Chondrocyte (in vitro differentiated cells): ENCODE data around the gene COBL. TPM values are rescaled to one million over a fixed set of nuclear protein-coding genes. Genes with fewer than 3 reads are reported as not detected.
"Not testable (repeated sequence)": the region's sequence is repeated elsewhere in the genome, so short reads cannot be mapped to it uniquely, and the experiment has no call there.

ENCODE experiments used
- DNase-seq: peaks from one replicate; pipeline ENCODE4 v3.0.0; 2021; ENCODE audit warnings: mixed read lengths, low spot score
- H3K27ac Mint-ChIP-seq: one replicate; pipeline ENCODE4 v1.8.0; 2021; ENCODE audit warnings: mild to moderate bottlenecking, moderate library complexity, mixed read lengths; ENCODE audit not compliant: unreplicated experiment
- H3K27me3 Mint-ChIP-seq: 2 replicates; pipeline ENCODE4 v1.8.0; 2021; ENCODE audit warnings: low read depth, mixed read lengths
- H3K36me3 Mint-ChIP-seq: 2 replicates; pipeline ENCODE4 v1.8.0; 2021; ENCODE audit warnings: low read depth, mixed read lengths
- H3K4me1 Mint-ChIP-seq: 2 replicates; pipeline ENCODE4 v1.8.0; 2021; ENCODE audit warnings: low read depth, mild to moderate bottlenecking, mixed read lengths
- H3K4me3 Mint-ChIP-seq: one replicate; pipeline ENCODE4 v1.8.0; 2021; ENCODE audit warnings: mild to moderate bottlenecking, moderate library complexity, mixed read lengths; ENCODE audit not compliant: unreplicated experiment
- H3K9me3 Mint-ChIP-seq: 2 replicates; pipeline ENCODE4 v1.8.0; 2021; ENCODE audit warnings: low read depth, mixed read lengths
- CTCF ChIP-seq: fragments of 200-600 bp; sonication (generic); IDR thresholded peaks from 2 replicates; pipeline ENCODE4 v1.5.0; 2021; ENCODE audit warnings: antibody characterized with exemption, mild to moderate bottlenecking, moderate library complexity
- total RNA-seq: library from RNA; stranded (reverse); gene quantifications from 3 replicates; pipeline ENCODE4 v1.2.1, GENCODE V29; 2021

COBL gene
- total RNA-seq, 1 donor from 2014 or later = 0.17 TPM

DNA sequence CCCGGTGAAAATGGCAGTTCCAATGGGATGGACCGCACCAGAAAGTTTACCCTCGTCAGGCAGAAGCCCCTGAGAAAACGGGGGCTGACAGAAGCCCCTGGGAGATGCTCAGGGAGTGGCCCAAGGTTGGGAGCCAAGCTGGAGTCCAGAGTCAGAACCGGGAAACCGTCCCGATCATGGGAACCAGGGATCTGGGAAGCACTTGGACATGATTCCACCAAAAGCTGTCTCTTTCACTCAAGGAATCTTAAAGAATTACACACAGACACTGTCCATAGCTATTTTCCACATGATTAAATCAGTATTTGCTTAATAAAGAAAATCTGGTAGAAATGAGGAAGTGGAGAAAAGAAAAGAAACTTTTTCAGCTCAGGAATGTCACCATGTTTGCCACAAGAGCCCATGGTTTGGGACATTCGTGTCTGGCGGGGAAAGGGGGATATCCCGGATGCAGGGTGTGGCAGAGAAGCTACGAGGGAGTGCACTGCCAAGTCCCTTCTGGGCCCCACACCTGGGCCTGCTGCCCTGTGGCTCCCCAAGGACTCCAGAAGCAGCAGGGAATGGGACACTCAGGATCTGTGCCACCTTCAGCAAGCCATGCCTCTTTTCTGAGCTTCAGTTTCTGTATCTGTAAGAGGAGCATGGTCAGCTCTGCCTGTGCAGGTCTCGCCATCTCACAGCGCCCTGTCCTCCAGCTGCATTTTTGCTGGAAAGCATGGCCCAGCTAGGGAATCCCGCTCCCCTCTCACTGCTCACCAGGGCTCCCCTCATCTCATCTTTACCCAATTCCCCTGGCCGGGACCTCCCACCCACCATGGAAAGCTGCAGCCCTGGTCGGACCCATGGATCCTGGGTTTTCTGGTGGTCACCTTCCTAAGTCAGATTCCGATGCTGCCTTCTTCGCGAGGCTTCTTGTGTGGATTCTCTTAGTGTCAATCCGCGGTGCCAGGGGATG lies 308.8 kb downstream of the COBL start:
- H3K4me3 Mint-ChIP-seq = no peak overlapping the region
- peaks cover 15% of the 10 kb centered on the region for H3K27me3 Mint-ChIP-seq
- no peak for DNase-seq
- H3K27ac Mint-ChIP-seq = no peak overlapping the region
- H3K9me3 Mint-ChIP-seq = no peaks in the 10 kb centered on the region
- H3K36me3 Mint-ChIP-seq = no peaks in the 10 kb centered on the region
- no peak for TF ChIP-seq CTCF
- peaks cover 13% of the 10 kb centered on the region for H3K4me1 Mint-ChIP-seq

DNA sequence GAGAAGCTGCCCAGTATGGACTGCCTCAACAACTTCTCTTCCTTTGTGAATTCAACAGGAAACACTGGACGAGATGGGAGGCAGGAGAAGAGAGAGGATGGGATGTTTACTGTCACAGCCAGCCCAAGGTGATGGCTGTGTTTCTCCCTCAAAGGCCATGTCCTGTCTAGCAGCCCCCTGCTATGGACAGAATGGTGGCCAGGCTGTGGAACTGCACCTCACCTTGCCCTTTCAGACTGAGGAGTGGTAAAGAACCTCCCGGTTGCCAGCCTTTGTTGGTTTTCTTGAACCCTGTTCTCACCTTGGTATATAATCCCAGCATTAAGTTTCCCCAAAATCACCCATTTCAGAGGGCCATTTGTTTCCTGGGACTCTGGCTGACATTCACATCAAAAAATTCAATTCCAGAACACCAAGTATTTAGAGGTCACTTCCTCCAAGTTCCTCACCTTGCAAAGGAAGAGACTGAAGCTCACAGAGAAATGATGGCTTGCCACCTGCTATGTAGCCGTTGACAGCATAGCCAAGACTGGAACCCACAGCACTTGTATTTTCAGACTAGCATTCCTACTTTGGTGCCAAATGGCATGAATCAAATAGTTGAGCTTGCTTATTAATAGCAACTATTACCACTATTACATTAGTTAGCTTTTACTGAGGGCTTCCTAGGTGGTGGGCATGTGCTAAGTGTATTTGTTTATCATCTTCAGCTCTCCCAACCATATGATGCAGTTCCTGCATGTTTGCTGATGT lies 309.9 kb downstream of the COBL start:
- DNase-seq = no peak
- H3K4me1 Mint-ChIP-seq = peaks cover 13% of the 10 kb centered on the region
- peaks cover 15% of the 10 kb centered on the region for H3K27me3 Mint-ChIP-seq
- H3K4me3 Mint-ChIP-seq = no peak overlapping the region
- H3K27ac Mint-ChIP-seq = no peak overlapping the region
- no peaks in the 10 kb centered on the region for H3K9me3 Mint-ChIP-seq
- H3K36me3 Mint-ChIP-seq = no peaks in the 10 kb centered on the region
- TF ChIP-seq CTCF = peak; percentile 10

DNA sequence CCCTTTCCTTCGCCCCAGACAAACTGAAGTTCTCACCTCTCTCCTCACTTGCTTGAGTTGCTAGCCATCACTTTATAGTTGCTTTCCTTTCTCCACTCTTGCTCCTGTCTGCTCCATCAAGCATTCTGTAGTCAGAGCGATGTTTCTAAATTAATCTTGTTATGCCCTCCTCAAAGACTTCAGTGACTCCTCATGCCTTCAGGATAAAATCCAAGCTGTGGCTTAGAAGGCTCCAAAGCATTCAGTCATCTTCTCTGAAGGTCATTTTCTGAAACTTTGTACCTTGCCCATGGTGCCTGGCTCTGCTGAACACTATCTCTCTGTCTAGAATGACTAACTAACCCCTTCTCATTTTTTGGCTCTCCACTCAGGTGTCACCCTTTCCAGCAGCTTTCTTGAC lies 311.5 kb downstream of the COBL start:
- no peaks in the 10 kb centered on the region for H3K36me3 Mint-ChIP-seq

GRCh38 chr7:51000956-51001355 lies 315.7 kb downstream of the COBL start:
- peak; percentile 48 for TF ChIP-seq CTCF
- no peaks in the 10 kb centered on the region for H3K4me1 Mint-ChIP-seq
- DNase-seq = no peak
- no peaks in the 10 kb centered on the region for H3K36me3 Mint-ChIP-seq
- no peak overlapping the region for H3K27ac Mint-ChIP-seq
- H3K27me3 Mint-ChIP-seq = peaks cover 13% of the 10 kb centered on the region
- no peak overlapping the region for H3K4me3 Mint-ChIP-seq
- peaks cover 3% of the 10 kb centered on the region for H3K9me3 Mint-ChIP-seq

More for the DNA sequence above, 311.5 kb downstream of the COBL start:
- Mint-ChIP-seq H3K27me3 (peaks cover 15% of the 10 kb centered on the region), H3K4me1 (peaks cover 10% of the 10 kb centered on the region), H3K4me3 (no peak overlapping the region), H3K9me3 (peaks cover 3% of the 10 kb centered on the region), H3K27ac (no peak overlapping the region)
- no peak for TF ChIP-seq CTCF
- DNase-seq = no peak

DNA sequence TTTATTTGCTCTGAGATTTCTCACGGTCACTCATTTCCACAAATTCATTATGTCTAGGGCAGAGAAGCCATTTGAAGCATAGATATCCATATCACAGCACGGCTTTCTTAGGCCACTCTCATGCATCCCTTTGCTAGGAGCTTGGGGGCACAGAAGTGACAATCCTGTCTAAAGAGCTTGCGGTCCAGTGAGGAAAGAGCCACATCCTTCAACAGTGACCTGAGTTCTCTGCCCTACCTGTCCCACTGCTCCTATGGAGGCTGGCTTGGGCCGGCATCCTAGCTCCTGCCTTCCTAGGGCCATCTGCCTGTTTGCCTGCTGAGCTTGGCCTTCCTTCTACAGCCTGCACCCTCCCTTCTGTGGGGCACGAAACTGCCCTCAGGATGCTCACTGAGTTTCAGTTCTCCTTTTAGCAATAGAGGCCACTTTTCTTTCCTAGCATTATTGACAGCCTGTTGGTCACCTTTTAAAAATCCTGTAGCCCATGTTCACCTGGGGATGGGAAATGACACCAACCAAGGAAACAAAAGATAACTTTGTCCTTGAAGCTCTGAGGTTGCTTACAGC lies 321.8 kb downstream of the COBL start:
- peaks cover 5% of the 10 kb centered on the region for H3K27me3 Mint-ChIP-seq
- H3K4me1 Mint-ChIP-seq = no peaks in the 10 kb centered on the region
- no peaks in the 10 kb centered on the region for H3K36me3 Mint-ChIP-seq
- H3K4me3 Mint-ChIP-seq = no peak overlapping the region
- H3K9me3 Mint-ChIP-seq = peaks cover 3% of the 10 kb centered on the region
- no peak overlapping the region for H3K27ac Mint-ChIP-seq
- no peak for TF ChIP-seq CTCF
- no peak for DNase-seq

GRCh38 chr7:50990214-50990613 lies 326.4 kb downstream of the COBL start:
- H3K36me3 Mint-ChIP-seq, H3K4me3 Mint-ChIP-seq, H3K27me3 Mint-ChIP-seq, H3K9me3 Mint-ChIP-seq, H3K27ac Mint-ChIP-seq, DNase-seq, H3K4me1 Mint-ChIP-seq: not testable (repeated sequence)
